Measurements from ENCODE around the gene BRCC3.

Gene BRCC3

GRCh38 chrX:155070975-155071693, at the start of gene BRCC3, which contains the start of the genes CMC4 and MTCP1:
TSS of gene BRCC3 (plus strand) at chrX:155071508. CDS start at chrX:155071528, 20 bp downstream.
TSS of gene CMC4 (minus strand) at chrX:155071136. CDS start at chrX:155064023, 7,113 bp downstream.
TSS of gene MTCP1 (minus strand) at chrX:155071136. CDS start at chrX:155066010, 5,126 bp downstream.
- DNase-seq, result peak; percentile 95

- DNase-seq, result no peak
Observed at GRCh38 chrX:155022585-155022984, 48.7 kb upstream of the BRCC3 start, which contains the start of gene F8. TSS of gene F8 (minus strand) at chrX:155022723. CDS start at chrX:155022552, 171 bp downstream.

- DNase-seq, result no peak
Observed at GRCh38 chrX:155023907-155024833, 47.1 kb upstream of the BRCC3 start.

GRCh38 chrX:155026420-155026726, 44.9 kb upstream of the BRCC3 start:
- no peak for DNase-seq

GRCh38 chrX:155026727-155027508, 44.4 kb upstream of the BRCC3 start, which contains the start of gene FUNDC2:
TSS of gene FUNDC2 (plus strand) at chrX:155026844. CDS start at chrX:155026939, 95 bp downstream.
- DNase-seq, result peak; percentile 97

GRCh38 chrX:155027509-155028066, 43.7 kb upstream of the BRCC3 start:
- DNase-seq, result peak; percentile 41

GRCh38 chrX:155028129-155028528, 43.2 kb upstream of the BRCC3 start:
- peak; percentile 28 for DNase-seq

GRCh38 chrX:155028877-155029291, 42.4 kb upstream of the BRCC3 start:
- no peak for DNase-seq

GRCh38 chrX:155031657-155032056, 39.7 kb upstream of the BRCC3 start:
- DNase-seq, result no peak

- DNase-seq, result no peak
Observed at GRCh38 chrX:155035688-155036087, 35.6 kb upstream of the BRCC3 start.

- no peak for DNase-seq
Observed at GRCh38 chrX:155046129-155046810, 25.0 kb upstream of the BRCC3 start.

- no peak for DNase-seq
Observed at GRCh38 chrX:155046811-155047528, 24.3 kb upstream of the BRCC3 start.

GRCh38 chrX:155048977-155049619, 22.2 kb upstream of the BRCC3 start:
- DNase-seq, result peak; percentile 66

GRCh38 chrX:155052738-155053498, 18.4 kb upstream of the BRCC3 start:
- no peak for DNase-seq

- DNase-seq, result no peak
Observed at GRCh38 chrX:155053656-155054055, 17.7 kb upstream of the BRCC3 start.

GRCh38 chrX:155054255-155054654, 17.1 kb upstream of the BRCC3 start:
- no peak for DNase-seq

- DNase-seq, result no peak
Observed at GRCh38 chrX:155055494-155055893, 15.8 kb upstream of the BRCC3 start.

GRCh38 chrX:155056471-155056870, 14.8 kb upstream of the BRCC3 start:
- DNase-seq, result no peak

GRCh38 chrX:155056877-155057792, 14.2 kb upstream of the BRCC3 start:
- peak; percentile 46 for DNase-seq

All from NCI-H82 (cell line).